ENCODE results near the gene PRR20E. TPM values are rescaled to one million over a fixed set of nuclear protein-coding genes. Genes with fewer than 3 reads are reported as not detected.
"Not testable (repeated sequence)": the region's sequence is repeated elsewhere in the genome, so short reads cannot be mapped to it uniquely, and the experiment has no call there.

Gene PRR20E
- total RNA-seq, 1 experiment from 2014 or later = not detected

GRCh38 chr13:57153761-57154160 lies 13.2 kb upstream of the PRR20E start, which contains the start of gene PRR20C:
TSS of gene PRR20C (plus strand) at chr13:57154061. CDS start at chr13:57154448, 387 bp downstream.
- H3K36me3 ChIP-seq (ENCODE audit: low read depth); H3K27ac ChIP-seq; H3K9me3 ChIP-seq (ENCODE audit: insufficient read depth, low read depth); CTCF ChIA-PET; H3F3A ChIP-seq (ENCODE audit: insufficient read depth, low read depth); H2AFZ ChIP-seq; intact Hi-C loops (cut with micrococcal nuclease; ENCODE audit: unreplicated experiment); H3K4me2 ChIP-seq; H3K9me2 ChIP-seq (ENCODE audit: insufficient read depth); POLR2A ChIA-PET (ENCODE audit: unreplicated experiment); H3K4me3 ChIP-seq; H3K27me3 ChIP-seq (ENCODE audit: insufficient read depth, low read depth); DNase-seq; H3K4me1 ChIP-seq (replicated peaks; ENCODE audit: insufficient read depth); H4K20me1 ChIP-seq (ENCODE audit: insufficient read depth); BruUV-seq (replicated peaks); H3K79me2 ChIP-seq (ENCODE audit: low read depth): not testable (repeated sequence)

GRCh38 chr13:57160332-57160731 lies 6.7 kb upstream of the PRR20E start, which contains the start of gene PRR20D:
TSS of gene PRR20D (plus strand) at chr13:57160632. CDS start at chr13:57161019, 387 bp downstream.
- CTCF ChIA-PET; H3K4me1 ChIP-seq (replicated peaks; ENCODE audit: insufficient read depth); H4K20me1 ChIP-seq (ENCODE audit: insufficient read depth); H3F3A ChIP-seq (ENCODE audit: insufficient read depth, low read depth); H3K9me2 ChIP-seq (ENCODE audit: insufficient read depth); H3K27ac ChIP-seq; H3K79me2 ChIP-seq (ENCODE audit: low read depth); H3K36me3 ChIP-seq (ENCODE audit: low read depth); H3K4me2 ChIP-seq; H2AFZ ChIP-seq; POLR2A ChIA-PET (ENCODE audit: unreplicated experiment); H3K4me3 ChIP-seq; BruUV-seq (replicated peaks); H3K27me3 ChIP-seq (ENCODE audit: insufficient read depth, low read depth); H3K9me3 ChIP-seq (ENCODE audit: insufficient read depth, low read depth); intact Hi-C loops (cut with micrococcal nuclease; ENCODE audit: unreplicated experiment); DNase-seq: not testable (repeated sequence)

GRCh38 chr13:57191667-57192066 lies 24.7 kb downstream of the PRR20E start:
- BruUV-seq (replicated peaks) = no TSS peak
- Histone ChIP-seq H3K36me3 (ENCODE audit: low read depth) (no peaks in the 10 kb centered on the region), H3K4me1 (replicated peaks; ENCODE audit: insufficient read depth) (no peaks in the 10 kb centered on the region), H2AFZ (no peak overlapping the region), H4K20me1 (ENCODE audit: insufficient read depth) (no peaks in the 10 kb centered on the region), H3K27ac (no peak overlapping the region), H3F3A (ENCODE audit: insufficient read depth, low read depth) (no peaks in the 10 kb centered on the region), H3K79me2 (ENCODE audit: low read depth) (no peaks in the 10 kb centered on the region), H3K4me3 (no peak overlapping the region), H3K9me2 (ENCODE audit: insufficient read depth) (no peaks in the 10 kb centered on the region), H3K4me2 (no peak overlapping the region), H3K9me3 (ENCODE audit: insufficient read depth, low read depth) (no peaks in the 10 kb centered on the region), H3K27me3 (ENCODE audit: insufficient read depth, low read depth) (no peaks in the 10 kb centered on the region)
- TF ChIP-seq CTCF (conservative IDR thresholded peaks at IDR 0.05) = no peak
- TF ChIP-seq EZH2 (IDR thresholded peaks at IDR 0.05; ENCODE audit: low read depth) = no peak
- CTCF ChIA-PET = no interaction called here
- POLR2A ChIA-PET (ENCODE audit: unreplicated experiment) = no interaction called here
- intact Hi-C loops (cut with micrococcal nuclease; ENCODE audit: unreplicated experiment) = no loop called here
- DNase-seq = no peak

GRCh38 chr13:57212989-57213388 lies 46.0 kb downstream of the PRR20E start:
- Histone ChIP-seq H3K4me2 (no peak overlapping the region), H3K36me3 (ENCODE audit: low read depth) (no peaks in the 10 kb centered on the region), H2AFZ (no peak overlapping the region), H3K27me3 (ENCODE audit: insufficient read depth, low read depth) (no peaks in the 10 kb centered on the region), H3K27ac (no peak overlapping the region), H3K4me3 (no peak overlapping the region), H3K9me2 (ENCODE audit: insufficient read depth) (no peaks in the 10 kb centered on the region), H3K9me3 (ENCODE audit: insufficient read depth, low read depth) (no peaks in the 10 kb centered on the region; the same call in 1 of the 2 replicates), H3K4me1 (replicated peaks; ENCODE audit: insufficient read depth) (no peaks in the 10 kb centered on the region), H4K20me1 (ENCODE audit: insufficient read depth) (no peaks in the 10 kb centered on the region), H3K79me2 (ENCODE audit: low read depth) (no peaks in the 10 kb centered on the region), H3F3A (ENCODE audit: insufficient read depth, low read depth) (no peaks in the 10 kb centered on the region)
- DNase-seq = no peak
- CTCF ChIA-PET = no interaction called here
- BruUV-seq (replicated peaks) = no TSS peak
- no peak for TF ChIP-seq CTCF (conservative IDR thresholded peaks at IDR 0.05)
- TF ChIP-seq EZH2 (IDR thresholded peaks at IDR 0.05; ENCODE audit: low read depth) = no peak
- intact Hi-C loops (cut with micrococcal nuclease; ENCODE audit: unreplicated experiment) = no loop called here
- POLR2A ChIA-PET (ENCODE audit: unreplicated experiment) = no interaction called here

Other genes starting within 250 kb of the PRR20E start
- not detected in 2 replicates for gene PRR20A, start 26.3 kb upstream of the PRR20E start, total RNA-seq (2021)
- not detected in 2 replicates for gene PRR20B, start 19.7 kb upstream of the PRR20E start, total RNA-seq (2021)
- gene PRR20C, start 13.1 kb upstream of the PRR20E start, total RNA-seq (2021) = not detected in 2 replicates
- gene PRR20D, start 6.6 kb upstream of the PRR20E start, total RNA-seq (2021) = not detected in 2 replicates